ENCODE results near the gene CELF3. TPM values are rescaled to one million over a fixed set of nuclear protein-coding genes. Genes with fewer than 3 reads are reported as not detected.

Gene CELF3
- total RNA-seq, 1 experiment from 2014 or later, result 0.07 TPM

DNA sequence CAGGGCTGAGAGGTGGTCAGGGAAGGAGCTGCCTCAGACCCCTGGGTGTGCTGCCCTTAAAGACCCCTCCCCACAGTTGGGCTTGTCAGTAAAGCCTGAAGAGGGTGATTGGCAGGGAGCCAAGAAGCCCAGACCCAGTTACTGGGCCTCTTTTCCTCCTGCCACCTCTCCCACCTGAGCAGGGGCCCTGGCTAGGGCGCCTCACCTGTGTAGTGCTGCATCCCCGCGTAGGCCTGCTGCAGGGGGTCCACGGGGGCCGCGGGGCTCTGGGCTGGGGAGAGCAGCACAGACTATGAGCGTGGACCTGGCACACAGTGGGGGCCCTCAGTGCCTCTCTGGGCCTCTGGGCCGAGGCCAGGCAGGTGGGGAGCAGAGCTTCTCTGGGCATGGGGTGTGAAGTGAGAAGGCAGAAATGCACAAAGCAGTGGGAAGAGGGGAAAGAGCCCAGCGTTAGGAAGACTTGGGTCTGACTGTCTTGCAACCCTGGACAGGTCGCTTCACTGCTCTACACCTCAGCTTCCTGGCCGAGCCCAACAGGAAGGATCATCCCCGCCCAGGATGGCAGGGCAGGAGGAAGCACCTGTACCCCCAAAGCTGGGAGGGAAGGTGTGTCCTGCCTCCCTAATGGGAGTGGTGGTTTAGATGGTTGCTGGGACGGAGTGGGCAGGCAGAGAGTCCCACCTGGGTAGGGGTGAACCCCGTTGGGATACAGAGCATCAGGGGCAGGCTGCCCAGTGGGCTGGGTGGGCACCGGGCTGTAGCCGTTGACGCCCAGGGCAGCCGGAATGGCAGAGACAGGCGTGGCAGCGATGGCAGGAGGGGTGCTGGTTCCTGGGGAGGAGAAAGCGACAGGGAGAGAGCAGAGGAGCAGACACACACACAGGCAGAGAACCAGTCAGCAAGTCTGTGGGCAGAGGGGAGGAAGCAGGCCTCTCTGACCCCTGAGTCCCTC is 9.9 kb downstream of the CELF3 start:
- Histone ChIP-seq H3K79me2 (ENCODE audit: low read length) (no peaks in the 10 kb centered on the region), H3K27ac (ENCODE audit: low read length) (no peak overlapping the region), H3K36me3 (ENCODE audit: low read depth, low read length) (no peaks in the 10 kb centered on the region), H3K4me3 (ENCODE audit: low read length) (no peak overlapping the region), H3K4me2 (ENCODE audit: low read length) (no peak overlapping the region), H3K9me2 (replicated peaks; ENCODE audit: low read length) (no peaks in the 10 kb centered on the region), H3K4me1 (ENCODE audit: insufficient read depth, low read length) (no peaks in the 10 kb centered on the region), H2AFZ (ENCODE audit: low read length) (no peak overlapping the region), H3K9ac (ENCODE audit: low read length) (no peak overlapping the region), H3K9me3 (ENCODE audit: low read length) (no peaks in the 10 kb centered on the region), H4K20me1 (ENCODE audit: low read length) (no peaks in the 10 kb centered on the region), H3K27me3 (ENCODE audit: low read length) (no peaks in the 10 kb centered on the region), H3F3A (ENCODE audit: low read length, unreplicated experiment) (no peaks in the 10 kb centered on the region)
- ATAC-seq, result no peak
- BruUV-seq (replicated peaks), result no TSS peak
- intact Hi-C loops (cut with micrococcal nuclease), result no loop called here
- POLR2A ChIA-PET (ENCODE audit: unreplicated experiment), result no interaction called here
- DNase-seq, result no peak
- CTCF ChIA-PET, result interaction anchor here (0.6 to 1.1 kb wide), 2 partner anchors 28 to 73 kb away, joined by 3 read pairs; no protein-coding TSS in a partner anchor
- TF ChIP-seq EZH2phosphoT487 (IDR thresholded peaks at IDR 0.05; ENCODE audit: borderline replicate concordance, low read length) (no peak), EZH2 (IDR thresholded peaks at IDR 0.05; ENCODE audit: low read length, unreplicated experiment) (no peak)
- TF ChIP-seq, protein P1, sequence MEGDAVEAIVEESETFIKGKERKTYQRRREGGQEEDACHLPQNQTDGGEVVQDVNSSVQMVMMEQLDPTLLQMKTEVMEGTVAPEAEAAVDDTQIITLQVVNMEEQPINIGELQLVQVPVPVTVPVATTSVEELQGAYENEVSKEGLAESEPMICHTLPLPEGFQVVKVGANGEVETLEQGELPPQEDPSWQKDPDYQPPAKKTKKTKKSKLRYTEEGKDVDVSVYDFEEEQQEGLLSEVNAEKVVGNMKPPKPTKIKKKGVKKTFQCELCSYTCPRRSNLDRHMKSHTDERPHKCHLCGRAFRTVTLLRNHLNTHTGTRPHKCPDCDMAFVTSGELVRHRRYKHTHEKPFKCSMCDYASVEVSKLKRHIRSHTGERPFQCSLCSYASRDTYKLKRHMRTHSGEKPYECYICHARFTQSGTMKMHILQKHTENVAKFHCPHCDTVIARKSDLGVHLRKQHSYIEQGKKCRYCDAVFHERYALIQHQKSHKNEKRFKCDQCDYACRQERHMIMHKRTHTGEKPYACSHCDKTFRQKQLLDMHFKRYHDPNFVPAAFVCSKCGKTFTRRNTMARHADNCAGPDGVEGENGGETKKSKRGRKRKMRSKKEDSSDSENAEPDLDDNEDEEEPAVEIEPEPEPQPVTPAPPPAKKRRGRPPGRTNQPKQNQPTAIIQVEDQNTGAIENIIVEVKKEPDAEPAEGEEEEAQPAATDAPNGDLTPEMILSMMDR (conservative IDR thresholded peaks at IDR 0.05; ENCODE audit: low read depth, low read length), result no peak

GRCh38 chr1:151705753-151706463 is 10.7 kb downstream of the CELF3 start:
- Histone ChIP-seq H3K4me3 (ENCODE audit: low read length) (no peak overlapping the region), H4K20me1 (ENCODE audit: low read length) (no peaks in the 10 kb centered on the region), H3K9me3 (ENCODE audit: low read length) (no peaks in the 10 kb centered on the region), H3K4me2 (ENCODE audit: low read length) (no peak overlapping the region), H3K4me1 (ENCODE audit: insufficient read depth, low read length) (no peaks in the 10 kb centered on the region), H3F3A (ENCODE audit: low read length, unreplicated experiment) (no peaks in the 10 kb centered on the region), H3K9me2 (replicated peaks; ENCODE audit: low read length) (no peaks in the 10 kb centered on the region), H3K36me3 (ENCODE audit: low read depth, low read length) (no peaks in the 10 kb centered on the region), H3K27me3 (ENCODE audit: low read length) (no peaks in the 10 kb centered on the region), H3K79me2 (ENCODE audit: low read length) (no peaks in the 10 kb centered on the region), H2AFZ (ENCODE audit: low read length) (no peak overlapping the region), H3K27ac (ENCODE audit: low read length) (no peak overlapping the region), H3K9ac (ENCODE audit: low read length) (no peak overlapping the region)
- ATAC-seq (no peak; the same call in 1 of the 2 replicates), DNase-seq (peak; percentile 9)
- intact Hi-C loops (cut with micrococcal nuclease), result no loop called here
- TF ChIP-seq, protein P1 (conservative IDR thresholded peaks at IDR 0.05; ENCODE audit: low read depth, low read length), result no peak
- no peak for TF ChIP-seq EZH2 (IDR thresholded peaks at IDR 0.05; ENCODE audit: low read length, unreplicated experiment)
- CTCF ChIA-PET, result interaction anchor here (0.6 to 1.1 kb wide), 2 partner anchors 29 to 73 kb away, joined by 3 read pairs; no protein-coding TSS in a partner anchor
- BruUV-seq (replicated peaks), result no TSS peak
- POLR2A ChIA-PET (ENCODE audit: unreplicated experiment), result no interaction called here

Data from PC-3 (cell line).